CD14-positive monocyte (primary cell): ENCODE data around the gene AGGF1. TPM values are rescaled to one million over a fixed set of nuclear protein-coding genes. Genes with fewer than 3 reads are reported as not detected.

Source experiments
- DNase-seq, 3 donors: peaks; one replicate each; pipeline ENCODE4 v3.0.0-alpha.2; 2011 to 2022
- H2AFZ ChIP-seq: 2 replicates; pipeline ENCODE4 v1.6.0; 2012; ENCODE audit warnings: mild to moderate bottlenecking, low read depth, low read length, inconsistent platforms; ENCODE audit not compliant: insufficient read depth, poor library complexity, severe bottlenecking
- H3K27ac ChIP-seq, 2 donors: 1 replicate in 1 of 2; 2 replicates in 1 of 2; pipeline ENCODE4 v1.5.1; 2012 to 2013; ENCODE audit warnings: low read length in 2 of 2, control low read depth in 1 of 2, inconsistent platforms in 1 of 2, low read depth in 1 of 2, mild to moderate bottlenecking in 1 of 2
- H3K27me3 ChIP-seq, 2 donors: one replicate each; pipeline versions ENCODE4 v1.6.0 to v1.6.1; 2011 to 2013; ENCODE audit warnings: low read length in 2 of 2; ENCODE audit not compliant: control insufficient read depth in 2 of 2, insufficient read depth in 2 of 2
- H3K36me3 ChIP-seq, 2 donors: replicated peaks in 1 of 2; 1 replicate in 1 of 2; 2 replicates in 1 of 2; pipeline versions ENCODE4 v1.5.1 to v1.6.1; 2012 to 2013; ENCODE audit warnings: low read length in 2 of 2, control low read depth in 1 of 2, inconsistent platforms in 1 of 2, mild to moderate bottlenecking in 1 of 2; ENCODE audit not compliant: insufficient read depth in 2 of 2, control insufficient read depth in 1 of 2
- H3K4me1 ChIP-seq, 2 donors: 1 replicate in 1 of 2; 2 replicates in 1 of 2; pipeline versions ENCODE4 v1.5.1 to v1.6.1; 2012 to 2013; ENCODE audit warnings: low read length in 2 of 2, control low read depth in 1 of 2, inconsistent platforms in 1 of 2, mild to moderate bottlenecking in 1 of 2, moderate library complexity in 1 of 2; ENCODE audit not compliant: insufficient read depth in 2 of 2, control insufficient read depth in 1 of 2
- H3K4me2 ChIP-seq: replicated peaks from 2 replicates; pipeline ENCODE3; 2012; ENCODE audit warnings: low read length, moderate library complexity, mild to moderate bottlenecking; ENCODE audit not compliant: poor library complexity, severe bottlenecking; ENCODE audit errors: extremely low read depth
- H3K4me3 ChIP-seq, 3 experiments: fragments of 200-600 bp in 1 of 3; sonication (generic) in 1 of 3; replicated peaks in 1 of 3; 1 replicate in 2 of 3; 2 replicates in 1 of 3; pipeline ENCODE4 v1.5.1; 2011 to 2013; ENCODE audit warnings: low read length in 3 of 3, mild to moderate bottlenecking in 3 of 3, control low read depth in 2 of 3, low read depth in 2 of 3, inconsistent platforms in 1 of 3, moderate library complexity in 1 of 3
- H3K79me2 ChIP-seq: 2 replicates; pipeline ENCODE4 v1.6.0; 2012; ENCODE audit warnings: mild to moderate bottlenecking, control low read depth, inconsistent platforms, low read length, moderate library complexity; ENCODE audit not compliant: insufficient read depth
- H3K9ac ChIP-seq: 2 replicates; pipeline ENCODE4 v1.6.0; 2017; ENCODE audit warnings: low read length, mild to moderate bottlenecking; ENCODE audit not compliant: insufficient read depth, poor library complexity, severe bottlenecking
- H3K9me3 ChIP-seq, 2 donors: replicated peaks in 1 of 2; 1 replicate in 1 of 2; 2 replicates in 1 of 2; pipeline versions ENCODE4 v1.5.1 to v1.6.1; 2012 to 2013; ENCODE audit warnings: low read length in 2 of 2, control low read depth in 1 of 2; ENCODE audit not compliant: control insufficient read depth in 1 of 2, insufficient read depth in 1 of 2
- H4K20me1 ChIP-seq: 2 replicates; pipeline ENCODE4 v1.6.0; 2012; ENCODE audit warnings: mild to moderate bottlenecking, low read length, control low read depth, moderate library complexity; ENCODE audit not compliant: insufficient read depth
- H3K27ac Mint-ChIP-seq, 7 donors: one replicate each; pipeline ENCODE4 v1.8.0; 2020; ENCODE audit warnings: mild to moderate bottlenecking in 7 of 7, mixed read lengths in 7 of 7, moderate library complexity in 6 of 7, inconsistent platforms in 2 of 7
- H3K27me3 Mint-ChIP-seq, 3 donors: one replicate each; pipeline ENCODE4 v1.8.0; 2021 to 2022; ENCODE audit warnings: low read depth in 3 of 3, mild to moderate bottlenecking in 3 of 3, mixed read lengths in 3 of 3, moderate library complexity in 3 of 3, inconsistent platforms in 1 of 3
- H3K36me3 Mint-ChIP-seq, 2 donors: one replicate each; pipeline ENCODE4 v1.8.0; 2020; ENCODE audit warnings: mixed read lengths in 2 of 2, inconsistent platforms in 1 of 2, mild to moderate bottlenecking in 1 of 2
- H3K4me1 Mint-ChIP-seq: one replicate; pipeline ENCODE4 v1.8.0; 2020; ENCODE audit warnings: mild to moderate bottlenecking, mixed read lengths
- H3K4me3 Mint-ChIP-seq, 2 donors: one replicate each; pipeline ENCODE4 v1.8.0; 2020; ENCODE audit warnings: mild to moderate bottlenecking in 2 of 2, mixed read lengths in 2 of 2, moderate library complexity in 1 of 2
- H3K9me3 Mint-ChIP-seq, 7 donors: one replicate each; pipeline ENCODE4 v1.8.0; 2020 to 2022; ENCODE audit warnings: mixed read lengths in 7 of 7, mild to moderate bottlenecking in 6 of 7, moderate library complexity in 6 of 7, inconsistent platforms in 2 of 7
- WGBS: methylation state at CpG from one replicate; pipeline ENCODE4 v1.1.5; 2013; ENCODE audit warnings: missing lambda C conversion rate; ENCODE audit not compliant: insufficient coverage; 5-methylcytosine and 5-hydroxymethylcytosine counted together
- intact Hi-C, 2 donors: fragments of 100-400 bp; cut with micrococcal nuclease; formaldehyde crosslinking; loops; one replicate each; pipeline versions ENCODE4 v1.15.0 to v1.15.1; 2023
- polyA plus RNA-seq, 3 donors: library from polyadenylated mRNA; depleted of rRNA in 1 of 3; unstranded in 2 of 3; stranded (reverse) in 1 of 3; fragments of 300-500 nt in 2 of 3; fragments of >200 nt in 1 of 3; fragmentation: Illumina TruSeq in 2 of 3; gene quantifications; 1 replicate in 2 of 3; 2 replicates in 1 of 3; pipeline ENCODE4 v1.2.3, GENCODE V29; 2012 to 2021
- TF ChIP-seq, protein P1 (sequence below): fragments of 200-600 bp; IDR thresholded peaks from one replicate; pipeline ENCODE4 v1.8.0; 2022; ENCODE audit warnings: antibody characterized with exemption, mild to moderate bottlenecking

AGGF1 gene
- polyA plus RNA-seq, 3 donors: 8.0 to 21.9 (median 13.0) TPM

DNA sequence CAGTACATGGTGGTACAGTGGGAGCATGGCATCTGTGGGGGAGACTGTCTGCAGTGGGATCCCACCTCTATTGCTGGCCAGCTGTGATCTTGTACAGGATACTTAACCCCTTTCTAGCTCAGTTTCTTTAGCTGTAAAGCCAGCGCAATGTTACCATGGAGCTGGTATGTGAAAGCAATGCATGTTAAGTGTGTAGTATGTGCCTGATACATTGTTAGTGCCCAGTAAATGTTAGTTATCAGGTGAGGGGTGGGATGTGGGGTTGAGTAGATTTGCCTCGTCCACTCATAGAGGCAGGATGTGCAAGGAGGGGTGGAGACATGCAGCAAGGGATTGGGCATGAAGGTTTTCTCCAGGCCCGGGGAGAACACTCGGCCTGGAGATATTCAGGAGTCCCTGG lies 44.5 kb downstream of the AGGF1 start:
- Mint-ChIP-seq H3K27me3 (peaks cover 2 to 3% (median 2%) of the 10 kb centered on the region in 3 donors), H3K4me1 (peaks cover 14% of the 10 kb centered on the region)
- intact Hi-C loops: loop anchor here in 1 of 2 donors (5.0 kb wide), 1 partner anchor 207 kb away; no protein-coding TSS in a partner anchor

DNA sequence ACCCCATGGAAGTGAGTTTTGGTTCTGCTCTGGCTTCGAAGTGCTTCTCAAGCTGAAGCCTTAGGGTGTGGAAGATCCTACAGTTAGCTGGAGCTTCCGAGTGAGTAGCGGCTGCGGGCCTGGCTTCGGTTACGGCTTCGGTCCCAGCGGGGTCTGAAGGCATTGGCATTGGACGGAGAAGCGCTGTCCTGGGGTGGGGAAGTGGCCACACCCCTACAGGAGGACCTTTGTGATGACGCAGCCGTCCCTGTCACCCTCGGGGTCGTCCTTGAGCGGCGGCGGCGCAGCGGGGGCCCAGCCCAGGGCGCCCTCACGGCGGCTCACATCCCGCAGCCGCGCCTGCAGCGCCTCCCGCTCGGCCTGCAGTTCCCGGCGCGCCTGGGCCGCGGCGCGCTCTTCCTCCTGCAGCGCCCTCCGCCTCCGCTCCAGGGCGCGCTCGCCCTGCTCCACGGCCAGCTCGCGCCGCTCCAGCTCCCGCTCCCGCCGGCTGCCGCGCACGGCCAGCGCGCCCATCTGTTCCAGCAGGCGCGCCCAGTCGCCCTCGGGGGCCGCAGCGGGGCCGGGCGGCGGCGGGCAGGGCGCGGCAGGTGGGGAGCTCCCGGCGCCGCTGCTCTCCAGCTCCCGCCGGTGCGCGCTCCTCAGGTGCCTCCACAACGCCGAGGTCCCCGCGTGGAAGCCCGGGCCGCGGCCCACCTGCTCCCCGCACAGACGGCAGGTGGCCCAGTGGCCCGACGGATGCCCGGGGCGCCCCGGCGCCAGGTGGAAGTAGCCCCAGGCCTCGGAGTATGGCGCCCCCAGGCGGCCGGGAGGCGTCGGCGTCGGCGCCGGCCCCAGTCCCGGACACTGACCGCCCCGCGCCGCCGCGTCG lies 47.0 kb downstream of the AGGF1 start:
- H3K9ac ChIP-seq: peak overlapping the region; percentile 40
- peaks cover 5 to 13% of the 10 kb centered on the region in 2 donors for H3K4me1 ChIP-seq
- H3K79me2 ChIP-seq: peaks cover 11% of the 10 kb centered on the region
- peaks cover 1 to 2% (median 2%) of the 10 kb centered on the region in 3 donors for H3K27me3 Mint-ChIP-seq
- peak overlapping the region; percentile 76 to 83 for H3K4me3 Mint-ChIP-seq
- intact Hi-C loops: loop anchor here in 1 of 2 donors (5.0 kb wide), 1 partner anchor 210 kb away; no protein-coding TSS in a partner anchor
- H3K4me3 ChIP-seq: peak overlapping the region; percentile 28 to 73 (median 42)
- H3K27me3 ChIP-seq: no peaks in the 10 kb centered on the region
- H4K20me1 ChIP-seq: no peaks in the 10 kb centered on the region
- TF ChIP-seq, protein P1, sequence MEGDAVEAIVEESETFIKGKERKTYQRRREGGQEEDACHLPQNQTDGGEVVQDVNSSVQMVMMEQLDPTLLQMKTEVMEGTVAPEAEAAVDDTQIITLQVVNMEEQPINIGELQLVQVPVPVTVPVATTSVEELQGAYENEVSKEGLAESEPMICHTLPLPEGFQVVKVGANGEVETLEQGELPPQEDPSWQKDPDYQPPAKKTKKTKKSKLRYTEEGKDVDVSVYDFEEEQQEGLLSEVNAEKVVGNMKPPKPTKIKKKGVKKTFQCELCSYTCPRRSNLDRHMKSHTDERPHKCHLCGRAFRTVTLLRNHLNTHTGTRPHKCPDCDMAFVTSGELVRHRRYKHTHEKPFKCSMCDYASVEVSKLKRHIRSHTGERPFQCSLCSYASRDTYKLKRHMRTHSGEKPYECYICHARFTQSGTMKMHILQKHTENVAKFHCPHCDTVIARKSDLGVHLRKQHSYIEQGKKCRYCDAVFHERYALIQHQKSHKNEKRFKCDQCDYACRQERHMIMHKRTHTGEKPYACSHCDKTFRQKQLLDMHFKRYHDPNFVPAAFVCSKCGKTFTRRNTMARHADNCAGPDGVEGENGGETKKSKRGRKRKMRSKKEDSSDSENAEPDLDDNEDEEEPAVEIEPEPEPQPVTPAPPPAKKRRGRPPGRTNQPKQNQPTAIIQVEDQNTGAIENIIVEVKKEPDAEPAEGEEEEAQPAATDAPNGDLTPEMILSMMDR: peak; percentile 97
- no peak overlapping the region for H3K27ac ChIP-seq
- no peaks in the 10 kb centered on the region for H3K9me3 Mint-ChIP-seq
- H3K9me3 ChIP-seq: no peaks in the 10 kb centered on the region
- H3K36me3 Mint-ChIP-seq: peaks cover 35 to 38% of the 10 kb centered on the region in 2 donors
- peaks cover 0 to 24% of the 10 kb centered on the region in 2 donors for H3K36me3 ChIP-seq
- peak; percentile 53 to 65 (median 64) for DNase-seq
- H2AFZ ChIP-seq: peak overlapping the region; percentile 82
- peak overlapping the region; percentile 67 for H3K4me2 ChIP-seq
- peak overlapping the region in 1 of 7 donors; percentile 13 for H3K27ac Mint-ChIP-seq
- H3K4me1 Mint-ChIP-seq: peaks cover 14% of the 10 kb centered on the region
- WGBS: 9% methylated on average over 103 of the region's 105 CpGs

More for the DNA sequence above, 44.5 kb downstream of the AGGF1 start:
- no peaks in the 10 kb centered on the region for H3K27me3 ChIP-seq
- no peak overlapping the region for H3K9ac ChIP-seq
- H3K27ac ChIP-seq: no peak overlapping the region
- H3K4me2 ChIP-seq: no peak overlapping the region
- WGBS: 93% methylated on average over 3 of the region's 4 CpGs
- H3K9me3 ChIP-seq: no peaks in the 10 kb centered on the region
- H3K79me2 ChIP-seq: peaks cover 11% of the 10 kb centered on the region
- no peak for DNase-seq
- Mint-ChIP-seq H3K27ac (peak overlapping the region in 3 of 7 donors; percentile 31 to 73 (median 36)), H3K36me3 (peaks cover 41 to 44% of the 10 kb centered on the region in 2 donors), H3K4me3 (no peak overlapping the region), H3K9me3 (peaks cover 0 to 1% (median 0%) of the 10 kb centered on the region in 7 donors)
- peaks cover 5 to 13% of the 10 kb centered on the region in 2 donors for H3K4me1 ChIP-seq
- TF ChIP-seq, protein P1: no peak
- H4K20me1 ChIP-seq: no peaks in the 10 kb centered on the region
- no peak overlapping the region for H3K4me3 ChIP-seq
- no peak overlapping the region for H2AFZ ChIP-seq
- peaks cover 0 to 35% of the 10 kb centered on the region in 2 donors for H3K36me3 ChIP-seq
